K562 (cell line): ENCODE data around the gene NUCB2. TPM values are rescaled to one million over a fixed set of nuclear protein-coding genes. Genes with fewer than 3 reads are reported as not detected.

Experiments
- ETV5 ChIP-seq: sonication (generic); formaldehyde crosslinking; IDR thresholded peaks from 2 replicates; pipeline ENCODE4 v1.4.0; 2020; ENCODE audit warnings: low read depth, mild to moderate bottlenecking, missing genetic modification reagents
- FOXK1 ChIP-seq: sonication (generic); formaldehyde crosslinking; IDR thresholded peaks from 2 replicates; pipeline ENCODE4 v1.8.0; 2022; ENCODE audit warnings: missing genetic modification reagents, mild to moderate bottlenecking, borderline replicate concordance
- KDM1A ChIP-seq, 2 experiments: fragments of 450-650 bp; IDR thresholded peaks; 2 replicates each; pipeline ENCODE4 v1.6.1; 2016; ENCODE audit warnings: mild to moderate bottlenecking in 2 of 2
- MEIS2 ChIP-seq: fragments of 450-650 bp; IDR thresholded peaks from 2 replicates; pipeline ENCODE4 v1.6.1; 2014; ENCODE audit warnings: mild to moderate bottlenecking; ENCODE audit not compliant: partially characterized antibody
- MYBL2 ChIP-seq, 2 experiments: fragments of 450-650 bp in 1 of 2; sonication (generic) in 1 of 2; formaldehyde crosslinking in 1 of 2; IDR thresholded peaks; 2 replicates each; pipeline versions ENCODE4 v1.6.1 to v1.8.1; 2017 to 2022; ENCODE audit warnings: borderline replicate concordance in 1 of 2, inconsistent platforms in 1 of 2, low read depth in 1 of 2, mild to moderate bottlenecking in 1 of 2, missing genetic modification reagents in 1 of 2, moderate library complexity in 1 of 2
- NFRKB ChIP-seq: fragments of 450-650 bp; IDR thresholded peaks from 2 replicates; pipeline ENCODE4 v1.6.1; 2016; ENCODE audit warnings: low read depth
- PHF20 ChIP-seq: fragments of 450-650 bp; IDR thresholded peaks from 2 replicates; pipeline ENCODE4 v1.6.1; 2018; ENCODE audit not compliant: partially characterized antibody
- PML ChIP-seq: IDR thresholded peaks from 2 replicates; pipeline ENCODE4 v1.6.1; 2012; ENCODE audit warnings: low read length, inconsistent platforms
- RCOR1 ChIP-seq, 2 experiments: IDR thresholded peaks; 2 replicates each; pipeline ENCODE4 v1.6.1; 2012; ENCODE audit warnings: low read depth in 2 of 2, low read length in 2 of 2, borderline replicate concordance in 1 of 2, improper control_type of control experiment in 1 of 2
- SPI1 ChIP-seq: IDR thresholded peaks from 2 replicates; pipeline ENCODE4 v1.6.1; 2011; ENCODE audit warnings: low read depth, low read length, control low read depth, borderline replicate concordance
- SRSF9 ChIP-seq: fragments of 200-400 bp; formaldehyde crosslinking; IDR thresholded peaks from 2 replicates; pipeline ENCODE4 v1.6.1; 2017; ENCODE audit warnings: low read depth, low read length, borderline replicate concordance
- ZNF224 ChIP-seq: sonication (generic); formaldehyde crosslinking; IDR thresholded peaks from 2 replicates; pipeline ENCODE4 v1.8.0; 2022; ENCODE audit warnings: mild to moderate bottlenecking, missing genetic modification reagents
- ZNF583 ChIP-seq: fragments of 250-450 bp; sonication (Bioruptor Pico); IDR thresholded peaks from 2 replicates; pipeline ENCODE4 v1.4.0; 2020
- ZNF584 ChIP-seq: fragments of 200-800 bp; sonication (Bioruptor generic); IDR thresholded peaks from 2 replicates; pipeline ENCODE4 v1.6.1; 2016; ENCODE audit warnings: low read depth, mild to moderate bottlenecking, missing genetic modification characterization, missing compliant biosample characterization
- ZNF76 ChIP-seq: fragments of 250-450 bp; sonication (Bioruptor Pico); IDR thresholded peaks from 2 replicates; pipeline ENCODE4 v1.4.0; 2020; ENCODE audit warnings: mild to moderate bottlenecking, moderate library complexity, borderline replicate concordance
- polyA plus RNA-seq, 8 experiments: library from polyadenylated mRNA; depleted of rRNA in 4 of 8; stranded (reverse) in 5 of 8; unstranded in 3 of 8; fragments of >200 nt; fragmentation: Nextera tagmentation in 2 of 8; fragmentation: Illumina TruSeq in 1 of 8; extraction: Ambion mirVana in 2 of 8; extraction: Trizol in 1 of 8; gene quantifications; 2 replicates each; pipeline versions ENCODE4 v1.2.1 to v1.2.3, GENCODE V29; 2011 to 2014; ENCODE audit warnings: inconsistent platforms in 1 of 8, missing spikeins in 1 of 8
- total RNA-seq, 7 experiments: library from RNA; depleted of rRNA in 6 of 7; stranded (reverse); fragments of >200 nt in 6 of 7; fragmentation: Illumina TruSeq in 2 of 7; extraction: Trizol in 2 of 7; gene quantifications; 2 replicates each; pipeline versions ENCODE4 v1.2.1 to v1.2.3, GENCODE V29; 2011 to 2021; ENCODE audit warnings: low replicate concordance in 1 of 7
- TF ChIP-seq, protein P1 (sequence below): fragments of 450-650 bp; IDR thresholded peaks from 2 replicates; pipeline ENCODE4 v1.6.1; 2017; ENCODE audit warnings: antibody characterized with exemption, mild to moderate bottlenecking
- TF ChIP-seq, protein P2 (sequence below): fragments of 200-800 bp; sonication (Bioruptor generic); IDR thresholded peaks from 2 replicates; pipeline ENCODE4 v1.6.1; 2017; ENCODE audit warnings: missing genetic modification characterization, missing compliant biosample characterization
- TF ChIP-seq, protein P3 (sequence below): sonication (generic); formaldehyde crosslinking; IDR thresholded peaks from 2 replicates; pipeline ENCODE4 v1.8.1; 2023; ENCODE audit warnings: mild to moderate bottlenecking, missing genetic modification reagents
- TF ChIP-seq, protein P4 (sequence below): IDR thresholded peaks from 2 replicates; pipeline ENCODE4 v1.6.1; 2014; ENCODE audit warnings: antibody characterized with exemption

The NUCB2 gene
- total and polyA plus RNA-seq, 9 of the 15 experiments (the other 6 are each of a cell fraction or from before 2014, with no cell fraction given), result 54.0 to 108 (median 84.6) TPM

DNA sequence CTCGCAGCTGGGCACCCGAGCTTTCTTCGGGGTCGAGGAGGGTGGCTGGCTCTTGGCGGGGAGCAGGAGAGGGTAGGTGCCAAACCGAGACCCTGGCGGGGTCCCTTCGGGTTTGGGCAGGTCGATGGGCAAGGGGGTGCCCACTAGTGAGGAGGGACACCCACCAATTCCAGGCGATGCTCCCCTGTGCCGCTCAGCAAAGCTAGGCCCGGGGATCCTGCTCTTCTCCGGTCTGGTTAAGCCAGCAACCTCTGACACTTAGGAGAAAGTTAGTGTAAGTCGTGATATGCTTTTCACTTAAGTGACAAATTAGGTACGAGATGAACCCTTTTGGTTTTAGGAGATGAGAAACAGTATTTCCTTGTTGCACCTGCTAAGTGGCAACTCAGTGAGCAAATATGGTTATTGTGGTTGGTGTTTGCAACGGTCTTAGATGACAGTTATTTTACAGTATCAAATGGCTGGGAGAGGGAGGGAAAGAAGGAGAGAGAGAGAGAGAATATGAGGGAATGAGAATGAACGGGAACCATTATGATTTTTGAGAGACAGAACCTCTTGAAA is 565 bp downstream of the NUCB2 start (continued):
- TF ChIP-seq FOXK1 (CRISPR knock-in tag) (peak; percentile 73; the same call in 1 of the 2 replicates), SRSF9 (no peak), ZNF584 (CRISPR knock-in tag) (0 out of 2 replicates have a peak, but pooled peaks have one; percentile 66), NFRKB (peak; percentile 32; the same call in 1 of the 2 replicates), ZNF76 (CRISPR knock-in tag) (no peak), ZNF583 (CRISPR knock-in tag) (no peak), MYBL2 (IDR thresholded peaks at IDR 0.05; ENCODE audit: low read depth) (peak; percentile 19; the same call in 1 of the 2 replicates), MYBL2 (CRISPR knock-in tag; IDR thresholded peaks at IDR 0.05; ENCODE audit: borderline replicate concordance) (no peak), RCOR1 (IDR thresholded peaks at IDR 0.05; ENCODE audit: borderline replicate concordance in 1 of 2, low read depth in 2 of 2, low read length in 2 of 2) (no peak), PML (peak; percentile 5; the same call in 1 of the 2 replicates), ZNF224 (0 out of 2 replicates have a peak, but pooled peaks have one; percentile 71), SPI1 (no peak), KDM1A (IDR thresholded peaks at IDR 0.05) (no peak), MEIS2 (peak; percentile 5), PHF20 (no peak), ETV5 (peak; percentile 12; the same call in 1 of the 2 replicates)
- TF ChIP-seq, protein P1, sequence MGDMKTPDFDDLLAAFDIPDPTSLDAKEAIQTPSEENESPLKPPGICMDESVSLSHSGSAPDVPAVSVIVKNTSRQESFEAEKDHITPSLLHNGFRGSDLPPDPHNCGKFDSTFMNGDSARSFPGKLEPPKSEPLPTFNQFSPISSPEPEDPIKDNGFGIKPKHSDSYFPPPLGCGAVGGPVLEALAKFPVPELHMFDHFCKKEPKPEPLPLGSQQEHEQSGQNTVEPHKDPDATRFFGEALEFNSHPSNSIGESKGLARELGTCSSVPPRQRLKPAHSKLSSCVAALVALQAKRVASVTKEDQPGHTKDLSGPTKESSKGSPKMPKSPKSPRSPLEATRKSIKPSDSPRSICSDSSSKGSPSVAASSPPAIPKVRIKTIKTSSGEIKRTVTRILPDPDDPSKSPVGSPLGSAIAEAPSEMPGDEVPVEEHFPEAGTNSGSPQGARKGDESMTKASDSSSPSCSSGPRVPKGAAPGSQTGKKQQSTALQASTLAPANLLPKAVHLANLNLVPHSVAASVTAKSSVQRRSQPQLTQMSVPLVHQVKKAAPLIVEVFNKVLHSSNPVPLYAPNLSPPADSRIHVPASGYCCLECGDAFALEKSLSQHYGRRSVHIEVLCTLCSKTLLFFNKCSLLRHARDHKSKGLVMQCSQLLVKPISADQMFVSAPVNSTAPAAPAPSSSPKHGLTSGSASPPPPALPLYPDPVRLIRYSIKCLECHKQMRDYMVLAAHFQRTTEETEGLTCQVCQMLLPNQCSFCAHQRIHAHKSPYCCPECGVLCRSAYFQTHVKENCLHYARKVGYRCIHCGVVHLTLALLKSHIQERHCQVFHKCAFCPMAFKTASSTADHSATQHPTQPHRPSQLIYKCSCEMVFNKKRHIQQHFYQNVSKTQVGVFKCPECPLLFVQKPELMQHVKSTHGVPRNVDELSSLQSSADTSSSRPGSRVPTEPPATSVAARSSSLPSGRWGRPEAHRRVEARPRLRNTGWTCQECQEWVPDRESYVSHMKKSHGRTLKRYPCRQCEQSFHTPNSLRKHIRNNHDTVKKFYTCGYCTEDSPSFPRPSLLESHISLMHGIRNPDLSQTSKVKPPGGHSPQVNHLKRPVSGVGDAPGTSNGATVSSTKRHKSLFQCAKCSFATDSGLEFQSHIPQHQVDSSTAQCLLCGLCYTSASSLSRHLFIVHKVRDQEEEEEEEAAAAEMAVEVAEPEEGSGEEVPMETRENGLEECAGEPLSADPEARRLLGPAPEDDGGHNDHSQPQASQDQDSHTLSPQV, result no peak
- TF ChIP-seq, protein P2, sequence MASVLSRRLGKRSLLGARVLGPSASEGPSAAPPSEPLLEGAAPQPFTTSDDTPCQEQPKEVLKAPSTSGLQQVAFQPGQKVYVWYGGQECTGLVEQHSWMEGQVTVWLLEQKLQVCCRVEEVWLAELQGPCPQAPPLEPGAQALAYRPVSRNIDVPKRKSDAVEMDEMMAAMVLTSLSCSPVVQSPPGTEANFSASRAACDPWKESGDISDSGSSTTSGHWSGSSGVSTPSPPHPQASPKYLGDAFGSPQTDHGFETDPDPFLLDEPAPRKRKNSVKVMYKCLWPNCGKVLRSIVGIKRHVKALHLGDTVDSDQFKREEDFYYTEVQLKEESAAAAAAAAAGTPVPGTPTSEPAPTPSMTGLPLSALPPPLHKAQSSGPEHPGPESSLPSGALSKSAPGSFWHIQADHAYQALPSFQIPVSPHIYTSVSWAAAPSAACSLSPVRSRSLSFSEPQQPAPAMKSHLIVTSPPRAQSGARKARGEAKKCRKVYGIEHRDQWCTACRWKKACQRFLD (CRISPR knock-in tag), result 0 out of 2 replicates have a peak, but pooled peaks have one; percentile 47
- TF ChIP-seq, protein P3, sequence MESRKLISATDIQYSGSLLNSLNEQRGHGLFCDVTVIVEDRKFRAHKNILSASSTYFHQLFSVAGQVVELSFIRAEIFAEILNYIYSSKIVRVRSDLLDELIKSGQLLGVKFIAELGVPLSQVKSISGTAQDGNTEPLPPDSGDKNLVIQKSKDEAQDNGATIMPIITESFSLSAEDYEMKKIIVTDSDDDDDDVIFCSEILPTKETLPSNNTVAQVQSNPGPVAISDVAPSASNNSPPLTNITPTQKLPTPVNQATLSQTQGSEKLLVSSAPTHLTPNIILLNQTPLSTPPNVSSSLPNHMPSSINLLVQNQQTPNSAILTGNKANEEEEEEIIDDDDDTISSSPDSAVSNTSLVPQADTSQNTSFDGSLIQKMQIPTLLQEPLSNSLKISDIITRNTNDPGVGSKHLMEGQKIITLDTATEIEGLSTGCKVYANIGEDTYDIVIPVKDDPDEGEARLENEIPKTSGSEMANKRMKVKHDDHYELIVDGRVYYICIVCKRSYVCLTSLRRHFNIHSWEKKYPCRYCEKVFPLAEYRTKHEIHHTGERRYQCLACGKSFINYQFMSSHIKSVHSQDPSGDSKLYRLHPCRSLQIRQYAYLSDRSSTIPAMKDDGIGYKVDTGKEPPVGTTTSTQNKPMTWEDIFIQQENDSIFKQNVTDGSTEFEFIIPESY (CRISPR knock-in tag), result 0 out of 2 replicates have a peak, but pooled peaks have one; percentile 19
- TF ChIP-seq, protein P4, sequence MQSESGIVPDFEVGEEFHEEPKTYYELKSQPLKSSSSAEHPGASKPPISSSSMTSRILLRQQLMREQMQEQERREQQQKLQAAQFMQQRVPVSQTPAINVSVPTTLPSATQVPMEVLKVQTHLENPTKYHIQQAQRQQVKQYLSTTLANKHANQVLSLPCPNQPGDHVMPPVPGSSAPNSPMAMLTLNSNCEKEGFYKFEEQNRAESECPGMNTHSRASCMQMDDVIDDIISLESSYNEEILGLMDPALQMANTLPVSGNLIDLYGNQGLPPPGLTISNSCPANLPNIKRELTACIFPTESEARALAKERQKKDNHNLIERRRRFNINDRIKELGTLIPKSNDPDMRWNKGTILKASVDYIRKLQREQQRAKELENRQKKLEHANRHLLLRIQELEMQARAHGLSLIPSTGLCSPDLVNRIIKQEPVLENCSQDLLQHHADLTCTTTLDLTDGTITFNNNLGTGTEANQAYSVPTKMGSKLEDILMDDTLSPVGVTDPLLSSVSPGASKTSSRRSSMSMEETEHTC, result no peak
